Measurements from ENCODE around the gene TIAM1.

- TF ChIP-seq CTCF (IDR thresholded peaks at IDR 0.05), result no peak
- TF ChIP-seq POLR2A (IDR thresholded peaks at IDR 0.05), result no peak
Observed at GRCh38 chr21:31099122-31099521, 244.9 kb downstream of the TIAM1 start.

Measured in lower leg skin (tissue), 3 donors.